Endothelial cell of umbilical vein (primary cell): ENCODE results near the gene TMOD1.

Source experiments
- EZH2 ChIP-seq: IDR thresholded peaks from 2 replicates; pipeline ENCODE4 v1.6.1; 2012; ENCODE audit warnings: borderline replicate concordance, low read depth, mild to moderate bottlenecking, moderate library complexity, low read length, inconsistent platforms; ENCODE audit not compliant: severe bottlenecking
- JUN ChIP-seq: IDR thresholded peaks from 2 replicates; pipeline ENCODE4 v1.6.1; 2011; ENCODE audit warnings: borderline replicate concordance, low read depth; ENCODE audit not compliant: insufficient read length, insufficient read depth
- MYC ChIP-seq: IDR thresholded peaks from one replicate; pipeline ENCODE4 v1.6.1; 2011; ENCODE audit warnings: mild to moderate bottlenecking, low read depth, low read length
- POLR2A ChIP-seq: IDR thresholded peaks from 2 replicates; pipeline ENCODE4 v1.6.1; 2012; ENCODE audit warnings: low read depth, mild to moderate bottlenecking, control low read depth, low read length
- POLR2AphosphoS5 ChIP-seq: IDR thresholded peaks from 2 replicates; pipeline ENCODE4 v1.6.1; 2012; ENCODE audit warnings: low read depth, mild to moderate bottlenecking, control low read depth, low read length, moderate library complexity; ENCODE audit not compliant: insufficient read depth
- TF ChIP-seq, protein P1 (sequence below), 2 donors: IDR thresholded peaks; 1 replicate in 1 of 2; 2 replicates in 1 of 2; pipeline ENCODE4 v1.5.1; 2011; ENCODE audit warnings: low read length in 2 of 2, mild to moderate bottlenecking in 2 of 2, moderate library complexity in 2 of 2, control low read depth in 1 of 2, inconsistent platforms in 1 of 2, low read depth in 1 of 2; ENCODE audit not compliant: insufficient read depth in 1 of 2; ENCODE audit errors: extremely low read depth in 1 of 2
- TF ChIP-seq, protein P2 (sequence below): IDR thresholded peaks from 2 replicates; pipeline ENCODE4 v1.6.1; 2011; ENCODE audit not compliant: insufficient read depth, insufficient read length

DNA sequence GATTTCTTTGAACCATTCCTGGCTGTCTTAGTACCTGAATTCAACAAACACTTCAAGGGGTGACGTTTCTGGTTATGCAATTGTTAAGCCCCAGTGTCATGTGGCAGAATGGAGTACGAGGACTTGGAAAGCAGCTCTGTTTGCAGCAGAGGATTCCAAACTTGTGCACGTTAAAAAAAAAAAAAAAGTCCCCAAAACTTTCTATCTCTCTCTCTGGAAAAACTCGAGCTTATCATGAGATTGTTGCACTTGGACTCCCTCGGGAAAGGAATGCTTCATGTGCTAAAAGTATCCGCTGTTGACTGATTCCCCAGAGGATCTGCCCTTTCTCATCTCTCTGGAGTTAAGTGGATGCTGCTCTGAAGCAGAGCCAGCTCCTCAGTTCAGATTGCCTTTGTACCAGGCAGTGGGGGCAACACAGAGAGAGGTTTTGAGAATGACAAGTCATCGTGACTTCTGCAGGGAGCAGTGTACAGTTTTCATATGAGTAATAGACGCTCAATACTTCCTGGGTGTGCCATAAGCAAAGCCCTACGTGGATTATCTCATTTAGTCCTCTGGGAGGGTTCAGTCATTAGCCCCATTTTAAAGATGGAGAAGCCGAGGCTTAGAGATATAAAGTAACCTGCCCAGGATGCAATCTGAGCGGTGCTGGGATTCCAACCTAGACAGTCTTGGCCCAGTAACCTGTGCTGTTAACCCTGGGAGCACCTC, 28.1 kb downstream of the TMOD1 start:
- TF ChIP-seq EZH2 (no peak), POLR2AphosphoS5 (no peak), MYC (no peak), POLR2A (no peak), JUN (no peak)
- TF ChIP-seq, protein P1, sequence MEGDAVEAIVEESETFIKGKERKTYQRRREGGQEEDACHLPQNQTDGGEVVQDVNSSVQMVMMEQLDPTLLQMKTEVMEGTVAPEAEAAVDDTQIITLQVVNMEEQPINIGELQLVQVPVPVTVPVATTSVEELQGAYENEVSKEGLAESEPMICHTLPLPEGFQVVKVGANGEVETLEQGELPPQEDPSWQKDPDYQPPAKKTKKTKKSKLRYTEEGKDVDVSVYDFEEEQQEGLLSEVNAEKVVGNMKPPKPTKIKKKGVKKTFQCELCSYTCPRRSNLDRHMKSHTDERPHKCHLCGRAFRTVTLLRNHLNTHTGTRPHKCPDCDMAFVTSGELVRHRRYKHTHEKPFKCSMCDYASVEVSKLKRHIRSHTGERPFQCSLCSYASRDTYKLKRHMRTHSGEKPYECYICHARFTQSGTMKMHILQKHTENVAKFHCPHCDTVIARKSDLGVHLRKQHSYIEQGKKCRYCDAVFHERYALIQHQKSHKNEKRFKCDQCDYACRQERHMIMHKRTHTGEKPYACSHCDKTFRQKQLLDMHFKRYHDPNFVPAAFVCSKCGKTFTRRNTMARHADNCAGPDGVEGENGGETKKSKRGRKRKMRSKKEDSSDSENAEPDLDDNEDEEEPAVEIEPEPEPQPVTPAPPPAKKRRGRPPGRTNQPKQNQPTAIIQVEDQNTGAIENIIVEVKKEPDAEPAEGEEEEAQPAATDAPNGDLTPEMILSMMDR (IDR thresholded peaks at IDR 0.05; ENCODE audit: extremely low read depth in 1 of 2, insufficient read depth in 1 of 2, low read depth in 1 of 2, low read length in 2 of 2) = no peak
- TF ChIP-seq, protein P2, sequence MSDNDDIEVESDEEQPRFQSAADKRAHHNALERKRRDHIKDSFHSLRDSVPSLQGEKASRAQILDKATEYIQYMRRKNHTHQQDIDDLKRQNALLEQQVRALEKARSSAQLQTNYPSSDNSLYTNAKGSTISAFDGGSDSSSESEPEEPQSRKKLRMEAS = no peak
